Measurements from ENCODE around the gene GPRIN2.
"Not testable (repeated sequence)": the region's sequence is repeated elsewhere in the genome, so short reads cannot be mapped to it uniquely, and the experiment has no call there.

The GPRIN2 gene

GRCh38 chr10:46532256-46532655, 24.2 kb downstream of the GPRIN2 start:
- not testable (repeated sequence) for DNase-seq

GRCh38 chr10:46530249-46531186, 25.9 kb downstream of the GPRIN2 start:
- DNase-seq: no peak

GRCh38 chr10:46529742-46530141, 26.7 kb downstream of the GPRIN2 start:
- DNase-seq: not testable (repeated sequence)

DNA sequence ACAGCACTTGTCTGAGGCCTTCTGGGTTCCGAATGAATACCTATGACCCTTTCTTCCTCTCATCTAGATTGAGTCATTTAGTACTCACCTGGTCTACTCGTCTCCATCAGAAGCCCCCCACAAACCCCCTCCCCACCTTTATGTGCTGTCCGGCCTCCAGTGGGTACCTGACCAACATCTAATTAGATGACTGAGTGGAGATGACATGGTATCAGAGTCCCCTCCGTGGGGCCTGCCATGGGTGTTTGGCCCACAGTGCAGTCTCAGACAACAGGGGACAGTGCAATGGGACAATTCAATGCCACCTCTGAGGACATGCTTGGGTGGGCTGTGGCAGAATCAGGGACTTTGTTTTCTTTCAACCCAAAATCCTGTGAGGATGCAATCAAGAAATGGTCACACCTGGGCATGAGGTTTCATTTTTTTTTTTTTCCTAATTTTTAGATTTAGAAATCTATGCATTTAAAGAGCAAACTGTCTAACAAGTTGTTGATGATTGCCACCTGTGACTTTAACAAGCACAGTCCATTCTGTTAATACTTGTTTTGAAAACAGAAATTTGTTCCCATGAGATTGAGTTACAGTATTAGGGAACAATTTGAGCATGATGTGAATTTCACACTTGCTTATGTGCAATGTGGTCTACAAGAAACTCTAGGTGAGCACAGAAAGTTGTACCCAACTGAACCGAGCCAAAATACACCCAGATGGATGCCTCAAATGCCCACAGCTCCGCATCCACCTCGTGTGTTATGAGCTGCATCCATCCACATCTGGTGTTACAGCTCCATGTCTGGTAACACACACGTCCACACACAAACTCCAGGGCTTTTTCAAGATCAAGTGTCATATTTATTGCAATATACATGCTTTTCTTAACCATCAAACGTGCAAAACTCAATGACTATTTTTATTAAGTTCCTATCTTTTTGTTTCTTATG, 27.5 kb downstream of the GPRIN2 start:
- DNase-seq: no peak

DNA sequence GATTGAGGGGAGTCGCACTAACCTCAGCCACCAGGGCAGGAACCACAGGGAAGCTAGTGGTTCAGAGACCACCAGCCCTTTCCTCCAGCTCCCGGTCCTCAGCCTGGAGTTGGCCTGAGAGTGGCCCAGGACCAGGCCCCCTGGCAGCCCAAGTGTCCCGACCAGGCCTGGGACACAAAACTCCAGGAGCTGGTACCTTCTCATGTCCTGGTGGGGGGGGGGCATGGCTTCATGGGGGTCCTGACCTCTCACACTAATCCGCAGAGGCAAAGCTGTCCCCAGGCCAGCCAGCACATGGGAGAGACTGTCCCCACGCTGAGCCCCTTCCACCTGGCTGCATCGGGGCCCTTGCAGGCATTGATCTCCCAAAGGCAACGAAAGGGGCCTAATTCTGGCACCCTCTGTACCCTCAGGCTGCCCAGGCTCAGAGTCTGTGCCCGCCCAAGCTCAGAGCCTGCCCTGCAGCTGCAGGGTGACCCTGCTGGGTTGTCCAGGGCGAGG, 28.2 kb downstream of the GPRIN2 start:
- no peak for DNase-seq

DNA sequence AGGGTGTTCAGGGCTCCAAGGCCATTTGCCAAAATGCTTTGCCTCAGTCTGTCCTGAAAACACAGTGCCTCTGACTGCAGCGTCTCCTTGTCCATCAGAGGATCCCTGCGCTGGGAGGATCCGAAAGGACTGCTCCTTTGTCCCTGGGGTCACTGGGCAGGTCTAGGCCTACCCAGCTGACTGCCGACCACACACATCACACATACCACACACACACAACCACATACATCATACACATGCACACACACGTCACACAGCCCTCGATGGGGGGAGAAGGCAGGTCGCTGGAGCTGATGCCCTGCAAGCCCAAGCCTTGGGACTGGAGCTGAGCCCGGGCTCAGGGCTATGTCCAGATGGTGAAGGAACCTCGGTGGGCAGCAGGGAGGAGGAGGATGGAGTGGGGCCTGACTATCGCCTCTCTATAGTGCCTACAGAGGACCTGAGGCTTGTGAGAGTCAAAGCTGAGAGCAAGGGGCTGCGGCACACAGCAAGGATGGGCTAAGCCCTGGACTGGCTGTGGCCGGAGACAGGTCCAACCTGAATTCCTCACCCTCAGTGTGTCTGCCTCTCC, 29.1 kb downstream of the GPRIN2 start:
- DNase-seq: no peak

DNA sequence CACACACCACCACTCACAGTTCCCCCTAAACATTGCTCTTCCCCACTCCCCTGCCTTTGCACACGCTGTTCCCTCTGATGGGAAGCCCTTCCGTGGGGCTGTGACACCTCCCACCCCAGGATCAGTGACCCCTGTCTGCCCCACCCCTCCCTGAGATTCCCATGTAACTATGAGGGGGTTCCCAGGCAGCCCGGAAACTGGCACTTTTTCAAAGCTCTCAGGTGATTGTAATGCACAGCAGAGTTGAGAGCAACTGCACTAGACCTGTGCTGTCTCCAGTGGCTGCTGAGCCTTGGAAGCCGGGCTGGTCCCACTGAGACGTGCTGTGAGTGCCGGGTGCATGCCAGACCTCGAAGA, 29.8 kb downstream of the GPRIN2 start:
- DNase-seq: no peak

- no peak for DNase-seq
These were observed 30.4 kb downstream of the GPRIN2 start for GRCh38 chr10:46525824-46526681.

DNA sequence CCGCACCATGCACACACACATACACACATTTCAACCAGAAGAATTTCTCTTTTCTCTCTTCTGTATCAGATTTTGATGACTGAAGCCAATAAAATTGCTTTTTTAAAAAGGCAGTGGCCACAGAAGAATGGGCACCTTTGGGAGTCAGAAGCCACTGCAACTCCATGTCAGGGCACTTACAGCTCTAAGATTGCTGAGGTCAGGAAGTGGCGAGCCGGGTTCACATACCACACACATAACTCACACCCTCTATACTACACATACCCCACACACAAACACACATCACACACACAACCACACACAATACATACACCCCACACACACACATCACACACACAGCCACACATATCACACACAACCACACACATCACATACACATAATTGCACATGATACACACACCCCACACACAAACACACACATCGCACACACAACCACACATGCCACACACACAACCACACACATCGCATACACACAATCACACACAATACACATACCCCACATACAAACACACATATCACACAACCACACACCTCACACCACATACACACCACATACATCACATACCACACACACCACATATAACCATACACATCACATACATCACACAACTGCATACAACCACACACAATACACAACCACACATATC, 31.2 kb downstream of the GPRIN2 start:
- no peak for DNase-seq

DNA sequence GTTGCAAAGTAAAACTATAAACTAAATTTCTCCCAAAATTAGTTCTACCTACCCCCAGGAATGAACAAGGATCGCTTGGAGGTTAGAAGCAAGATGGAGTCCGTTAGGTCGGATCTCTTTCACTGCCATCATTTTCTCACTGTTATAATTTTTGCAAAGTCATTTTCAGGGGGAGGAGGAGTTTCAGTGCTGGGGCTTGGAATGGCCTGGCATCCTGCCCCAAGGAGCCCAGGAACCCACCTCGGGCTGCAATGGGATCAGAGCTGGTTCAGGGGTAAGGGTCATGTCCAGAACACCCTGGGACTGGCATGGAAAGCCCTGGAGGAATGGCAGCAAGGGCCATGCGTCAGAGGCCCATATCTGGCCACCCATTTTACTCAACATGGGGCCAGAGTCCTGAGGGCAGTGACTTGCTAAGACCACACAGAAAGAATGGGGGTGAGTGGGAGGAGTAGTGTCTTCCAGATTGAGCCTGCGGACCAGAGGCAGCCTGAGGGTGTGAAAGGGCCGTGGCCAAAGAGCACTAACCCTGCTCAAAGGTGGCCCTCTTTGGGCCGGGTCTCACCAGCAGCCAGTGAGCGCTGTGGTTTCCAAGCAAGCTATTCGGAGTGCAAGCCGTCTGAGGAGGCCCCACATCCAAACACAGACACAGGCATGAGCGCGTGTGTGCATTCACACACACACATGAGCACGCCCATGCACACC, 31.8 kb downstream of the GPRIN2 start:
- DNase-seq: no peak

GRCh38 chr10:46523962-46524471, 32.4 kb downstream of the GPRIN2 start:
- no peak for DNase-seq

DNA sequence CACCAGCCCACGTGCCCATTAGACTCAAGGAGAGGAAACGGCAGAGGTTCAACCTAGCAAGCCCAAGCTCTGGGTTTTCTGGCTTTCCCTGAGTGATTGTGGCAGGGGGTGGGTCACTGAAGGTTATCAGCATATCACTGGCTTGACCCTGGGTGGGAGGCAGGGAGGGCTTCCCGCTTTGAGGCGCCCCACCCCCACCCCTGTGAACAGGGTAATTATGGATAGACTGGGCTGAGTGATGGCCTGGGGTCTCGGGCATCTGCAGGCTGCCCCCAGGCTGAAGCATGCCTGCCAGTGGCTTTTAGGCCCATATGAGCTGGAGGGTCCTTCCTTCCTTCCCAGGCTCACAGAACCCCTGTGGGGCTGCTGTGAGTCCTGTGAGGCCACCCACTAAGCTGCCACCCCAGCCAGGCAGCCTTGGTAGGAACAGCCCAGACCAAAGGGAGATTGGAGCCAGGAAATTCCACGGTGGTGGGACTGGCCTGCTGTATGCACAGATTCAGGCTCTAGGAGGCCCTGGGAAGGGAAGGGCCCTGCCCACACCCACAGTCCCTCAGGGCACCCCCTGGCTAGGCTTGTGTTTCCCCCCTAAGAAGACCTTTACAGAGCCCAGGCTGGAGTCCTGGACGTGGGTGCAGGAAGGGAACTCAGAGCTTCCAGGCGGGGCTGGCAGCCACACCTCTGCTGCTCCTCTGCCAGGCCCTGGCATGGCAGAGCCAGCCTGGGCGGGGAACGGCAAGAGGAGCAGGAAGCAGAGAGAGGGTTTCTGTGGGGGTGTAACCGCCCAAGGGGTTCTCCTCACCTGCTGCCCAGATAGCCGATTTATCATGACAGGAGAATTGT, 33.1 kb downstream of the GPRIN2 start:
- DNase-seq: no peak

DNA sequence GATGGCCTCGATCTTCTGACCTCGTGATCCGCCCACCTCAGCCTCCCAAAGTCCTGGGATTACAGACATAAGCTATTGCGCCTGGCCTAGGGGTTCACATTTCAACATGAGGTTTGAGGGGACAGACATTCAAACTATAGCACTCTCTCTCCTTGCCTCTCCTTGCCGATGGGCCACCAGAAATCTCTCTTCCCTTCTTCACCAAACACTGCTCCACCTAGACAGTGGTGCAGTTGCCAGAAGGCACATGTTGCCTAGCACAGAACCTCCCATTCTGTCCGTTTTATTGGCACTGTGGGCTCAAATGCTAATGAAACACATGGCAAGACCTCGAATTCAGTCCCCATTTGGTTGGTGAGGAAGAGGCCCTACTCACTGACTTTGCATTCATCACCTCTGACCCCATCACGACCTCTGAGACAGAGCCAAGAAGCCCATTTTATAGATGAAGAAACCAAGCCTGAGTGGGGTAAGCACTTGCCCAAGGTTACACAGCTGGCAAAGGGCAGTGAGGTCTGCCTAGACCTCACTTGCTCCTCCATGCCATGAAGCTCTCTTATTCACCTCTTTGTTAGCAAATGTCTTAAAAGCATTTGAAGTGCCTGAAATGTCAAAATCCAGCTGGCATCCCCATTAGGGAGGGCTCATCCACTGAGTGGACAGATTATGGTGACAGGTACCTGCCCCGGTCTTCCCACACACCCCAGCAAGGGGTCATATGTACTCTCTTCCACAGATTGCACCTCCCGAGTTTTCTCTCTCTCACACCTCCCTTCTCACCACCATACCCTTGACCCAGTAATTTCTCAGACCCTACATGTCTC, 34.0 kb downstream of the GPRIN2 start:
- no peak for DNase-seq

DNA sequence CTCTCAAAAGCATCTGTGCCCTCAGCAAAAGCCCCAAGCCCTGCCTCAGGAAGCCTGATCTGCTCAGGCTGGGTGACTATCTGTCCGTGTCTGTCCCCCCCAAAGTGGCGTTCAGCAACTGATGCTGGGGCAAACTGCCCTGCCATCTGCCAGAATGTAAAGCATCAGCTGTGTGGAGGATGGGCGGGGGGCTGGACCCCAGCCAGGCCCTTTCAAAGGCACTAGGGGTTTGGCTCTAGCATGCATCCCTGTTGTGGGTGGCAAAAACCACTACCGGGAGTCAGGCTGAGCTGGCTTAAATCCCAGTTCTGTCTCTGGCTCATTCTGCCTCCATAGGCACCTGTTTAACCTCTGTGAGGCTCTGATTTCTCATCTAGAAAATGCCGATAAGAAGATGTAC, 35.5 kb downstream of the GPRIN2 start:
- no peak for DNase-seq

DNA sequence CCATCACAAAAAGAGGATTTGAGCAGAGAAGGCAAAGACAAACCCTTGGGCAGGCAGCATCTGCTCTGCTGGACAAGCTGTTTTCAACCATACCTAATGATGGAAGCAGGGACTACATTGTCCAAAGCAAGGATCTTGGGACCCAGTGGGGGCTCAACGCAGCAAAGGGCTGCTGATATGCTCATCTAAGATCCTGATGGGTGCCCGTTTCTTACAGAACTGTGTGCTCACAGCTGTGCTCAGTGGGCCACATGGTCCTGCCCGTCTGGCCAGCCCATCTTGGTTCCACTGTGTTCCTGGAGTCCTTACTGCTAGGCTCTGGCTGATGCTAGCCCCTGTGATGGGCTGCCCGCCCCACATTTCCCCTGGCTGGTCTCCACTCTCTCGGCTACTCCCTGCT, 36.1 kb downstream of the GPRIN2 start:
- no peak for DNase-seq

DNA sequence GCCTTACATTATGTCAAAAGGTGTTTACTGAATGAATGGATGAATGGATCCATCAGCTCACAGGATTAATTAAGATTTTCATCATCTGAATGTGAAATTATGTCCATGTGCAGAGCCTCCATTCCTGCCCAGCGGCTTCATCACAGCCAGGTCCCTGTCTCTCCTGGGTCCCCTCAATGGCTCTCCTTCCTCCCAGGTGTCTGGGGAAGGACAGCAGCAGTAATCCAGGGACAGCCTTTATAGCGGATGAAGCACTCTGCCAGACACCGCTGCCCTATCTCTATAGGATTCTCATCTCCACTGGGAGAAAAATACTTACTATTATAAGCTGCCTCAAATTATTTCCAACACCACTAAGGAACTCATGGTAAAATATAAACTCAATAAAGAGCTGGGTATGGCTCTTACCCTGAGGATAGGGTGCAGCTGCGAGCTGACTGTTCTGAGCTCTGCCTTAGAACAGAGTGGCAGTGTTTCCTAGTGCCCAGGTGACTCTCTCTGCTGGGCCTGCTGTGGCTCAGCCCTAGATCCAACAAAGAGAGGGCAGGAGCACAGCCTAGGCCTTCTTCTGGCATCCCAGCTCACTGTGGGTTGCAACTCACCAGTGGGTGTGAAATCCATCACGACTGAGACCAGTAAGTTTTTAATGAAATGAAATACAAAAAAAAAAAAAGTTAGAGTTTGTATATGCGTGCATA, 38.3 kb downstream of the GPRIN2 start:
- no peak for DNase-seq

DNA sequence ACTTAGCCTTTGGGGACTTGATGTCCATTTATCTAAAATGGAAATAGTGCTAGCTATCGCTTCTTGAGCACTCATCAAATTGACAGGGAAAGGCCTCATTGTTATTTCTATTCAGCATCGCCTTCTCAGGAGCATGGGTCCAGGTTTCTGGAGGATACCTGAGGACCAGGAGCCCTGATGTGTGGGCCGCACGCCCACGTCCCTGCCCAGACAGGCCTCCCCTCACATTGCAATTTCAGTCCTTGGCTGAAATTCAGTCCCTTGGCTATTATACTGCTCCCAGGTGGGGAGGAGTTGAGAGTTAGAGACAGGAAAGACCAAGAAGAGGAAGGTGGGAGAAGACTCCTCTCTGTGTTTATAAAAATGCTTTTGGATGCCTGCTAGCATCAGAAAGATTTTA, 38.9 kb downstream of the GPRIN2 start:
- no peak for DNase-seq
